ENCODE measurements around the gene HEPN1. TPM values are rescaled to one million over a fixed set of nuclear protein-coding genes. Genes with fewer than 3 reads are reported as not detected.

Gene HEPN1
- total and polyA plus RNA-seq, 2 of the 8 experiments (the other 6 are each of a cell fraction or from before 2014, with no cell fraction given) = not detected

DNA sequence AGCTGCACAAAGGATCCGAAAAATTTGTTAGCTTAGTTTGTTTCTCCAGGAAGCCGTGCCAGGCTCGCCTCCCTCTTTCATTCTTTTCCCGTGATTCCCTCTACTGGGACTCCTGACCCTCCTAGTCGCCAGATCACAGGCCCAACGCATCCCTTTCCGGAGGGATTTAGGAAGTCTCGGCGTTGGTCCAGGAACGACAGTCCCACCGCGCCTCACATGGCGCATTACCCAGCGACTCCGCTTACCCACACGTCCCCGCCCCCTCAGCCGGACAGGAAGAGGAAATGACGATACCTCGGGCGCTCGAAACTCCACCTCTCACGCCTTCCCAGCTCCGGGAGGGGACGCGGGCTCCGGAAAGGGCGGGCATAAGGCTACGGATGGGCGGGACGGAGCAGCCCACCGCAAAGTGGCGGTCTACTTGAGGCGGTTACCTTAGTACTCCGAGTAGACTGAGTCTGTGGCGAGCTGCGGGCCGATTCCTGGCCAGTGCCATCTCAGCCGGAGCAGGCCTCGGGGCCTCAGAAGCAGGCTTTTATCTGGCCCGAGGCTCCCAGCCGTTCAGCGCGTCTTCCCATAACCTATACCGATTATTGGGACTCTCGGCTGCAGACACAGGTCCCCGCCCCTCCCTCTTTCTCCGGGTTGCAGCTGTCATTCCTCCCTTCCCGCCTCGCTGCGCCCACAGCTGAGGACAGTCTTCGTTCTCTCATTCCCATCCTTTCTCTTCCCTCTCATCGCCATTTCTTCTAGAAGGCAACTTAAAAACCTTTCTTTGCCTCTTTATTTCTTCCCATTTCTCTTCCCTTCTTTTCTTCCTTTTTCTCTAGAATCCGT lies 34.9 kb downstream of the HEPN1 start, which contains the start of gene CCDC15 (continued):
- TF ChIP-seq, protein P1, sequence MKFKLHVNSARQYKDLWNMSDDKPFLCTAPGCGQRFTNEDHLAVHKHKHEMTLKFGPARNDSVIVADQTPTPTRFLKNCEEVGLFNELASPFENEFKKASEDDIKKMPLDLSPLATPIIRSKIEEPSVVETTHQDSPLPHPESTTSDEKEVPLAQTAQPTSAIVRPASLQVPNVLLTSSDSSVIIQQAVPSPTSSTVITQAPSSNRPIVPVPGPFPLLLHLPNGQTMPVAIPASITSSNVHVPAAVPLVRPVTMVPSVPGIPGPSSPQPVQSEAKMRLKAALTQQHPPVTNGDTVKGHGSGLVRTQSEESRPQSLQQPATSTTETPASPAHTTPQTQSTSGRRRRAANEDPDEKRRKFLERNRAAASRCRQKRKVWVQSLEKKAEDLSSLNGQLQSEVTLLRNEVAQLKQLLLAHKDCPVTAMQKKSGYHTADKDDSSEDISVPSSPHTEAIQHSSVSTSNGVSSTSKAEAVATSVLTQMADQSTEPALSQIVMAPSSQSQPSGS (IDR thresholded peaks at IDR 0.05; ENCODE audit: low read length) = no peak; the same call in 1 of the 2 replicates
- TF ChIP-seq, protein P2, sequence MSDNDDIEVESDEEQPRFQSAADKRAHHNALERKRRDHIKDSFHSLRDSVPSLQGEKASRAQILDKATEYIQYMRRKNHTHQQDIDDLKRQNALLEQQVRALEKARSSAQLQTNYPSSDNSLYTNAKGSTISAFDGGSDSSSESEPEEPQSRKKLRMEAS (IDR thresholded peaks at IDR 0.05) = peak; percentile 89
- TF ChIP-seq CREB1 (IDR thresholded peaks at IDR 0.05) (peak; percentile 91), POLR2A (IDR thresholded peaks at IDR 0.05; ENCODE audit: control extremely low read depth in 1 of 2, low read depth in 2 of 2, low read length in 2 of 2) (peak; percentile 83 to 95), TBP (IDR thresholded peaks at IDR 0.05; ENCODE audit: low read depth, low read length) (peak; percentile 83), EZH2 (IDR thresholded peaks at IDR 0.05; ENCODE audit: low read depth, low read length, severe bottlenecking) (no peak), TAF7 (optimal IDR thresholded peaks at IDR 0.05; ENCODE audit: borderline replicate concordance, low read depth, low read length) (peak; percentile 41), POLR2AphosphoS5 (IDR thresholded peaks at IDR 0.05; ENCODE audit: low read depth, low read length) (peak; percentile 93), SP4 (IDR thresholded peaks at IDR 0.05; ENCODE audit: low read length) (peak; percentile 23; the same call in 1 of the 2 replicates), RBBP5 (IDR thresholded peaks at IDR 0.05; ENCODE audit: borderline replicate concordance, low read depth, low read length) (peak; percentile 48; the same call in 1 of the 2 replicates), HDAC2 (IDR thresholded peaks at IDR 0.05; ENCODE audit: borderline replicate concordance in 1 of 2, low read depth in 2 of 2, low read length in 2 of 2) (peak in 1 of 2 experiments; percentile 95; a peak in 2 of 4 replicates), EP300 (IDR thresholded peaks at IDR 0.05; ENCODE audit: borderline replicate concordance in 1 of 2, low read depth in 2 of 2, low read length in 2 of 2) (no peak), KDM4A (IDR thresholded peaks at IDR 0.05; ENCODE audit: low read depth, low read length, severe bottlenecking) (peak; percentile 43), SUZ12 (IDR thresholded peaks at IDR 0.05; ENCODE audit: low read length) (no peak), SAP30 (IDR thresholded peaks at IDR 0.05; ENCODE audit: insufficient read depth, insufficient replicate concordance, low read length) (peak; percentile 97), CEBPB (IDR thresholded peaks at IDR 0.05; ENCODE audit: low read depth, low read length) (no peak), SP1 (IDR thresholded peaks at IDR 0.05; ENCODE audit: low read depth, low read length) (peak; percentile 51; the same call in 1 of the 2 replicates), SIN3A (conservative IDR thresholded peaks at IDR 0.05 in 1 of 2, IDR thresholded peaks at IDR 0.05 in 1 of 2; ENCODE audit: low read depth in 1 of 2, low read length in 2 of 2) (peak; percentile 75 to 94; a peak in 3 of 4 replicates)
